DMS53 treated with DMSO at 0.1 percent for 48 hours (cell line): Measurements from ENCODE around the gene SLC22A16.

Experiments
- DNase-seq: peaks from one replicate; lab custom pipeline; 2025; ENCODE audit not compliant: unreplicated experiment; lab: John Stamatoyannopoulos, UW

The SLC22A16 gene

DNA sequence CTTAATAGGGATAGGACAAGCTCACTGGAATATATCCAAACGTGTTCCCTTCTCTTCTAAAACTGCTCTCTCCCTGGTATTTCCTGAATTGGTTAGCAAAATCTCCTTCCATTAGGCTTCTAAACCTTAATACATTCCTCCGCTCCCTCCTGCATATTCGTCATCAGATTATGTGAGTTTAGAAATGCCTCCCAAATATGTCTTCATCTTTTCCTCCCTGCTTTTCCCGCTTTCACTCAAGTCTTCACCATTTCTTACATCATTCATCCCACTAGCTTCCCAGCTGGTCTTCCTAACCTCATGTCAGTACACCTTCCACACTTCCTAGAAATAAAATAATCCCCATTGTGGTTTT, 26.9 kb downstream of the SLC22A16 start:
- DNase-seq, result no peak

DNA sequence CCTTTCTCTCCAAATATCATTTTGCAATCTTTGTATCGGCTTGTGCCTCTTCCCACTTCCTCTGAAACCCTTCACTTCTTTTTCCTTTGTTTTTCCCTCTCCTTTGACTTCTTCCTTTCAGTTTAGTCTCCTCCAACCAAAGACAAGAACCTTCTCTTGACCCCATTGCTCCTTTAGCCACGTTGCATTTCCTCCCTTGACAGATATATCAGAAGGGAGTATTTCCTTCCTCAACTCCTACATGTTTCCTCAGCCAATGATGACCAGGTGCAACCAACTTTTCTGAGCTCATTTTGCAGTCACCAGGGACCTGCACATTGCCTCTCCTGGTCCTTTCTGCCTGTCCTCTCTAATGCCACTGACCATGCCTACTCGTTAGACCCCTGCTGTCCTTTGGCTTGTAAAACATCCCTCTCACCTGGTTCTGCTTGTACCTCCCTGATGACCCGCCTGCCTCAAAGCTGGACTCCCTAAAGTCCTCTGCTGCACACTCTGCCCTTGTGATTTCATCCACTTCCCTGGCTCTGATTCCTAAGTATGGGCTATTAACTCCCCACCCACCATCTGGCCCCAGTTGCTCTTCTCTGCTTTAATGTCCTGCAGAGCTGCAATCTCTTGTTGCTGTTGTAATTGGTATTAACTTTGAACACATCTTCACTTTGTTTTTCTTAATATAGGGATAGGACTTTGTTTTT, 27.4 kb downstream of the SLC22A16 start:
- no peak for DNase-seq

DNA sequence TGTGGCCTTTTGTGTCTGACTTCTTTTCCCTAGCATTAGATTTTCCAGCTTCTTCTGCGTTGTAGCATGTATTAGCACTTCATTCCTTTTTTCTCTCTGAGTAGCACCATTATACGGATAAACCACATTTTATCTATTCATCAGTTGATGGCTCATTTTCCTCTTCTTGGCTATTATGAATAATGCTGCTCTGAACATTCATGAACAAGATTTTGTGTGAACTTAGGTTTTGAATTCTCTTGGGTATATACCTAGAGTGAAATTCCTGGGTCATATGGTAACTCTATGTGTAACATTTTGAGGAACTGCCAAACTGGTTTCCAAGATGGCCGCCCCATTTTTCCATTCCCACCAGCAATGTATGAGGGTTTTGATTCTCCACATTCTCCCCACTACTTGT, 28.7 kb downstream of the SLC22A16 start:
- DNase-seq, result no peak

DNA sequence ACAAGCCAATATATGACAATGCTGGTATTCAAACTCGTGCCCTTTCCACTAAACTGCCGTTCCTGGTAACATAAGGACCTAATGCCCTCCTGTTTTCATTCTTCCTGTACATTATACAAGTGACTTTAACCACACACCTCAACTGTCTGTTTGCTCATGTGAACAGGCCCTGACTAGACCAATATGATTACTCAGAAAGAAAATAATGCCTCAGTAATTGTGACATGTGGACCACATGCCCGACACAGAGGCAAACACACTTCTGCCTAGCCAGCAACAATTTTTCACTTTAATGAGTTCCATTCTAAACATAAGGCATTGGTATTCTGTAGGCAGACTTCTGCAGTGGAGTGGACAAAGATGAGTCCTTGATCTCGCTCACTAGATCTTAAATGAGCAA, 30.0 kb downstream of the SLC22A16 start:
- DNase-seq, result no peak

- no peak for DNase-seq
Observed at GRCh38 chr6:110440026-110440425, 36.4 kb downstream of the SLC22A16 start.

DNA sequence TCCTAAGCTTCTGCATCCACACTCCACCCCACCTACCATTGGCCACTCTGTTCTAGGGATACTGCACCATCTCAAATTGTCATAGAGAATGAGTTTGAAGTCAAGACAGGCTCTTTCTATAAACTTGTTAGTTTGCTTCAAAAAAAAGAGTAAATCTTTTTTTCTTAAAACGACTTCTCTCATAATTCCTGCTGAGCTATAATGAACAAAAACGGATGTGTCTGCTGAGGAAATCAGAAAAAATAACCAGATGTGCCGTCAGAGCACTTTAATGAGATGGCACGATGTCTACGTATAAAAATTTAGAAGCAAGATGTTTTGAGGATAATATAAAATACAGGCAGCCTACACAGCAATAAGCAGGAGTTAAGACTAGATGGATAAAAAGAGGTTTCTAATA, 37.1 kb downstream of the SLC22A16 start:
- DNase-seq, result no peak

DNA sequence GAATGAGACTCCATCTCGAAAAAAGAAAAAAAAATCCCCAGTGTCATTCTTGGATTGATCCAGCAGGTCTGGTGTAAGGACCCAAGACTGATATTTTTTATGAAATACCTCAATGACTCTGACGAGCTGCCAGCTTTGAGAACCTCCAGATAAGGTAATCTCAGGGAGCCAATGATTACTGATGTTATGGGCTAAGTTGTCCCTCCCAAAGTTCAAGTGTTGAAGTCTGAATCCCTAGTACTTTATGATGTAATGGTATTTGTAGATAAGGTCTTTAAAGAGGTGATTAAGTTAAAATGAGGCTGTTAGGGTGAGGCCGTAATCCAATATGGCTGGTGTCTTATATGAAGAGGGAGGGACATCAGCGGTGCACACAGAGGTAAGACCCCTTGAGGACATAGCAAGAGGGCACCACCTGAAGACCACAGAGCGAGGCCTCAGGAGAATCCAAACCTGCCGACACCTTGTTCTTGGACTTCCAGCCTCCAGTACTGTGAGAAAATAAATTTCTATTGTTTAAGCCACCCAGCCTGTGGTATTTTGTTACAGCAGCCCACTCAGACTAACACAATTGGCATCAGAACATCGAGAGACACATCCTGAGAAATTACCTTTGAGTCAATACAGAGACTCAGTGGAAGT, 41.3 kb downstream of the SLC22A16 start:
- no peak for DNase-seq

GRCh38 chr6:110432285-110432900, 44.0 kb downstream of the SLC22A16 start:
- no peak for DNase-seq

DNA sequence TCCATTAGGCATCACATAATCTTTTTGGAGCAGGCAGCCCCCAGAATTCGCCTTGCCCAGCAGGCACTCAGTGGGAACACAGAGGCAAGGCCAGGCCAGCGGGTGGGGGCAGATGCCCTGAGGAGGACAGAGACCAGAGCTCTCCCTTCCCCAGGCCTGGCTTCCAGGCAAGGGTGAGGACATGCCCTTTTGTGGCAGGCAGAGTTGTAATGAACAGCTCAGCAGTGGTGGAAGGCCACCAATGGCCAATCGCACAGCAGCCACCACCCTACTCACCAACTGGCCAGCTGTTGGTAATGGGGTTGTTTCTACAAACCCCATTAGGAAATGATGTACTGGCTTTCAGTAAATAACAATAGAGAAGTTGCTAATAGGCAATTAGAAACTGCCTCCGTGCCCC, 45.7 kb downstream of the SLC22A16 start:
- no peak for DNase-seq

DNA sequence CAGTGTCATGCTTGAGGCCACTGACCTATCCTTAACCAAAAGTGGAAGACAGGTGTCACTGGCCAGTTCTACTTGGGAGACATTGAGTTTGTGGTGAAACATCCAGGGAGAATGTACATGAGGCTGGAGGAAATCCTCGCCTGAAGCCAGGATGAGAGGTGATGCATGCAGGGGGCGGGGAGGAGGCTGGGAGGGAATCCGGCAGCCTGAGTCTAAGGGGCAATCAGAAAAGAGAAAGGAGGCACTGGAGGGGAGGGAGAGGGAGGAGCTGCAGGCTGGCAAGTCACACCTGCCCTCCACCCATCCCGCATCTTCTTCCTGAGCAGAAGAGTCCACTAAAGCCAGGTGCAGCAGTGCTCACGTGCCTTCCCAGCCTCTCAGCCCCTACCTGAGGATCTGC, 46.2 kb downstream of the SLC22A16 start:
- peak; percentile 35 for DNase-seq

DNA sequence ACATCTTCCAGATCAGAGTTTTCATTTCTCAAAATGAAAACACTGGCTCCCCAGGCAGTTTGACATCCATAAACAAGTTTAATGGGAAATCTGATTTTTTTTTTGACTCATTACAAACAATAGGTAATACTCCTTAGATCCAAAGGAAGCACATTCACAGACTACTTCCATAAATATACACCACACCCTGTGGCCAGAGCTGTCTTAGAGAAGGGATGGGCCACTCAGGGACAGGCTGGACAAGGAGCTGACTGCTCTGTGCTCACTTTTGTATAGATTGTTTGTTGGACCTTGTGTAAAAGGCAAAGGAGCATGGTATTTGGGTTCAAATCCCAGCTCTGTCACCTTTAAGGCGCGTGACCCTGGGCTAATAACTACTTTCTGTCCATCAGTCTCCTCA, 48.3 kb downstream of the SLC22A16 start:
- DNase-seq, result no peak

- DNase-seq, result no peak
Observed at GRCh38 chr6:110425816-110426215, 50.6 kb downstream of the SLC22A16 start.

DNA sequence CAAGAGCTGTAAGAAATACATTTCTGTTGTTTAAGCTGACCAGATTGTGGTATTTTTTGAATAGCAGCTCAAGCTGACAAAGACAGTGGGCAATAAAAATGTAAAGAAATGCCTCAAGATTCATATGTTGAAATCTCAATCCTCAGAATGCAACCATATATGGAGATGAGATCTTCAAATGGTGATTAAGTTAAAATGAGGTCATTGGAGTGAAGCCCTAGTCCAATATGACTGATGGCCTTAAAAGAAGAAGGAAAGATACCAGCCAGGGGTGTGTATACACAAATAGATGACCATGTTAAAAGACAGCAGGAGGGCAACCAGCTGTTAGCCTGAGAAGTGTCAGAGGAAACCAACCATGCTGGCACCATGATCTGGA, 54.0 kb downstream of the SLC22A16 start:
- no peak for DNase-seq

DNA sequence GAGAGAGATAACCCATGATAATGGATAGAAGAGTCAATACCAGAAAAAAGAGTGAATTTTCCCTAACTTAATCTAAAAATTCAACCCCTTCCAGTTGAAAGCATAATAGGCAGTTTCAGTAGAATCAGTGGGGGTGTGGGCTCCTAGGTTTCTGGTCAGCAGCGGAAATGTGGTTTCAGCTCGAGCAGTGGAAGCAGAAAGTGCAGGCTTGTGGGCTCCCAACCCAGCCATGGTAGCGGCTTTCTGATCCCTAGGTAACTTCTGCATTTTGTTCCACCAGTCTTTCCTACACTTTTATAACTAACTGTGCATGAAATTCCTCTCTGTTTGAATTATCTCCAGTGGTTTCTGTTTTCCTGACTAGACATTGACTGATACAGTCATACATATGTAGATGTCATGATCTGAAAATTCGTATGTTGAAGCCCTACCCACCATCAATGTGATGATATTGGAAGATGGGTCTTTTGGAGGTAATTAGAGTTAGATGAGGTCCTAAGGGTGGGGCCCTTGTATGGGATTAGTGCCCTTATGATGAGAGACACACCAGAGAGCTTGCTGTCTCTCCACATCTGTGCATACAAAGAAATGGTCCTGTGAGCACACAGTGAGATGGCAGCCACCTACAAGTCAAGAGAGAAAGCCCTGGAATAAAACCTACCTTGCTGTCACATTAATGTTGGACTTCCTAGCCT, 54.5 kb downstream of the SLC22A16 start:
- DNase-seq, result no peak

GRCh38 chr6:110419028-110419739, 57.2 kb downstream of the SLC22A16 start:
- no peak for DNase-seq

- DNase-seq, result no peak
Observed at GRCh38 chr6:110418594-110418993, 57.8 kb downstream of the SLC22A16 start.

- DNase-seq, result peak; percentile 42
Observed at GRCh38 chr6:110415086-110415916, 61.1 kb downstream of the SLC22A16 start, which contains the start of gene DDO. DDO (minus strand) TSS chr6:110415575; CDS start chr6:110413462, 2,113 bp downstream.

- DNase-seq, result no peak
Observed at GRCh38 chr6:110414669-110415068, 61.7 kb downstream of the SLC22A16 start.

GRCh38 chr6:110412360-110412759, 64.1 kb downstream of the SLC22A16 start:
- DNase-seq, result no peak

- DNase-seq, result no peak
Observed at GRCh38 chr6:110410511-110410910, 65.9 kb downstream of the SLC22A16 start.
